ENCODE data around the gene CSKMT. TPM values are rescaled to one million over a fixed set of nuclear protein-coding genes. Genes with fewer than 3 reads are reported as not detected.

The CSKMT gene
- total and polyA plus RNA-seq, 10 of the 15 experiments (the other 5 are each of a cell fraction or from before 2014, with no cell fraction given) = 7.0 to 213 (median 21.6) TPM

- H2AFZ ChIP-seq (ENCODE audit: control insufficient read depth, low read depth, low read length) = peak overlapping the region; percentile 76
- ChIA-PET POLR2A (interaction anchor here (0.6 to 7.6 kb wide), 11 partner anchors 13 to 177 kb away, joined by 3 to 79 read pairs (median 5); partner anchors contain the start of genes B3GAT3, C11orf98, CSKMT and EEF1G), RAD21 (ENCODE audit: unreplicated experiment) (interaction anchor here (0.8 to 2.3 kb wide), 9 partner anchors 38 to 281 kb away, joined by 3 to 6 read pairs (median 3); partner anchors contain the start of genes C11orf98, CSKMT, EML3 and TAF6L), CTCF (interaction anchor here (0.8 to 5.0 kb wide), 6 partner anchors 11 to 156 kb away, joined by 3 to 21 read pairs (median 3); partner anchors contain the start of gene TTC9C), SMC1A (ENCODE audit: uncharacterized antibody, unreplicated experiment) (interaction anchor here (1.0 to 2.5 kb wide), 6 partner anchors 23 to 163 kb away, joined by 3 to 9 read pairs (median 5); partner anchors contain the start of genes C11orf98, CSKMT, HNRNPUL2 and TTC9C)
- 54% methylated on average over 7 of the region's 7 CpGs for whole genome bisulfite sequencing (ENCODE audit: insufficient coverage, insufficient replicate concordance, low lambda C conversion rate, missing lambda C conversion rate)
- FAIRE-seq = no peak
- H4K20me1 ChIP-seq (ENCODE audit: control insufficient read depth, insufficient read depth) = no peaks in the 10 kb centered on the region
- in situ Hi-C loops (cut with MboI) = no loop called here
- peak overlapping the region; percentile 40 for H3K9ac ChIP-seq (ENCODE audit: control insufficient read depth, insufficient read depth, low read length)
- H3K27me3 ChIP-seq (replicated peaks in 1 of 2; ENCODE audit: control insufficient read depth in 2 of 2, insufficient read depth in 2 of 2, low read length in 1 of 2) = no peaks in the 10 kb centered on the region
- no TSS peak for BruUV-seq (replicated peaks)
- H3K9me3 ChIP-seq (replicated peaks; ENCODE audit: control insufficient read depth, insufficient read depth, low read length) = no peaks in the 10 kb centered on the region
- peak overlapping the region; percentile 79 for H3K4me3 ChIP-seq
- no peak for DNase-seq (ENCODE audit: low read depth, low spot score)
- H3K4me1 ChIP-seq (ENCODE audit: control insufficient read depth, insufficient read depth, low read length) = peaks cover 29% of the 10 kb centered on the region
- no peaks in the 10 kb centered on the region for H3K79me2 ChIP-seq (ENCODE audit: control insufficient read depth, insufficient read depth, low read length)
- H3K4me2 ChIP-seq (ENCODE audit: control insufficient read depth, insufficient read depth) = peak overlapping the region; percentile 78
- peaks cover 3 to 9% of the 10 kb centered on the region in 2 experiments; a peak in 2 of 4 replicates for H3K36me3 ChIP-seq (ENCODE audit: control insufficient read depth in 2 of 2, insufficient read depth in 2 of 2, low read length in 1 of 2)
- peak overlapping the region; percentile 51; the same call in 1 of the 2 replicates for H3K27ac ChIP-seq (ENCODE audit: control insufficient read depth, insufficient read depth)
- intact Hi-C loops (cut with micrococcal nuclease; ENCODE audit: unreplicated experiment) = loop anchor here (5.0 kb wide), 1 partner anchor 103 kb away; the partner anchor contains the start of gene MTA2
- no peak for ATAC-seq
- TF ChIP-seq HDAC6 (IDR thresholded peaks at IDR 0.05; ENCODE audit: unreplicated experiment) (no peak), CHD2 (IDR thresholded peaks at IDR 0.05; ENCODE audit: borderline replicate concordance, low read depth, low read length) (no peak), SKIL (IDR thresholded peaks at IDR 0.05; ENCODE audit: low read depth, poor library complexity, severe bottlenecking) (no peak), CUX1 (IDR thresholded peaks at IDR 0.05; ENCODE audit: insufficient replicate concordance, low read depth, low read length) (no peak), ELK1 (IDR thresholded peaks at IDR 0.05; ENCODE audit: low read depth, low read length) (no peak), JUNB (IDR thresholded peaks at IDR 0.05) (no peak), SUZ12 (IDR thresholded peaks at IDR 0.05; ENCODE audit: unreplicated experiment) (no peak), ATF7 (IDR thresholded peaks at IDR 0.05; ENCODE audit: low read depth) (no peak), POU2F2 (IDR thresholded peaks at IDR 0.05; ENCODE audit: borderline replicate concordance, low read depth, low read length) (no peak), NFIC (IDR thresholded peaks at IDR 0.05; ENCODE audit: low read depth, low read length) (no peak), PBX3 (IDR thresholded peaks at IDR 0.05; ENCODE audit: insufficient replicate concordance, low read depth, low read length) (no peak), RAD21 (IDR thresholded peaks at IDR 0.05; ENCODE audit: insufficient read depth, low read depth, low read length) (no peak), HDGF (IDR thresholded peaks at IDR 0.05) (no peak), ESRRA (IDR thresholded peaks at IDR 0.05; ENCODE audit: low read length) (no peak)
Measured at GRCh38 chr11:62705413-62705812, 40.3 kb downstream of the CSKMT start.
